Measurements from ENCODE around the gene P4HA3.

DNA sequence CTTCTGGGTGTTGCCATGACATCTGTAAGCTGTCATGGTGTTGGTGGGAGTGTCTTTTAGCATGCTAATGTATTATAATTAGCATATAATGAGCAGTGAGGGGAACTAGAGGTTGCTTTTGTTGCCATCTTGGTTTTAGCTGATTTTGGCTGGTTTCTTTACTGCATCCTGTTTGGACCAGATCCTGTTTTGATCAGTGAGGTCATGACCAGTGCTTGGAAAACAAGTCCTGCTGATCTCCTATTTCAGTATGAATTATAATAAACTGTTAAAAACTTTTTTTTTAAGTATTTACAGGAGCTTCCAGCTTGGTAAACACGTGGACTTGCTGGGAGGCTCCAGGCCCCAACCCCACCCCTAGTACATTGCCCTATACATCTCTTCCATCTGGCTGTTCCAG lies 30.5 kb upstream of the P4HA3 start:
- TF ChIP-seq, protein P1, sequence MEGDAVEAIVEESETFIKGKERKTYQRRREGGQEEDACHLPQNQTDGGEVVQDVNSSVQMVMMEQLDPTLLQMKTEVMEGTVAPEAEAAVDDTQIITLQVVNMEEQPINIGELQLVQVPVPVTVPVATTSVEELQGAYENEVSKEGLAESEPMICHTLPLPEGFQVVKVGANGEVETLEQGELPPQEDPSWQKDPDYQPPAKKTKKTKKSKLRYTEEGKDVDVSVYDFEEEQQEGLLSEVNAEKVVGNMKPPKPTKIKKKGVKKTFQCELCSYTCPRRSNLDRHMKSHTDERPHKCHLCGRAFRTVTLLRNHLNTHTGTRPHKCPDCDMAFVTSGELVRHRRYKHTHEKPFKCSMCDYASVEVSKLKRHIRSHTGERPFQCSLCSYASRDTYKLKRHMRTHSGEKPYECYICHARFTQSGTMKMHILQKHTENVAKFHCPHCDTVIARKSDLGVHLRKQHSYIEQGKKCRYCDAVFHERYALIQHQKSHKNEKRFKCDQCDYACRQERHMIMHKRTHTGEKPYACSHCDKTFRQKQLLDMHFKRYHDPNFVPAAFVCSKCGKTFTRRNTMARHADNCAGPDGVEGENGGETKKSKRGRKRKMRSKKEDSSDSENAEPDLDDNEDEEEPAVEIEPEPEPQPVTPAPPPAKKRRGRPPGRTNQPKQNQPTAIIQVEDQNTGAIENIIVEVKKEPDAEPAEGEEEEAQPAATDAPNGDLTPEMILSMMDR (IDR thresholded peaks at IDR 0.05; ENCODE audit: low read depth, low read length, poor library complexity, severe bottlenecking), result no peak
- no peak for TF ChIP-seq EZH2phosphoT487 (IDR thresholded peaks at IDR 0.05; ENCODE audit: borderline replicate concordance, low read length)

Measured in DOHH2 (cell line).